HG03521 (cell line): Measurements from ENCODE around the gene LNX2.

ENCODE experiments used
- ATAC-seq: cut with Tn5 transposase; IDR thresholded peaks from one replicate; pipeline ENCODE4 v1.9.1; 2021; ENCODE audit warnings: mild to moderate bottlenecking, moderate library complexity; ENCODE audit not compliant: unreplicated experiment

The LNX2 gene

GRCh38 chr13:27620377-27621115 is at the start of gene LNX2:
TSS of gene LNX2 (minus strand) at chr13:27620529. CDS start at chr13:27581703, 38,826 bp downstream.
- peak; percentile 90 for ATAC-seq

DNA sequence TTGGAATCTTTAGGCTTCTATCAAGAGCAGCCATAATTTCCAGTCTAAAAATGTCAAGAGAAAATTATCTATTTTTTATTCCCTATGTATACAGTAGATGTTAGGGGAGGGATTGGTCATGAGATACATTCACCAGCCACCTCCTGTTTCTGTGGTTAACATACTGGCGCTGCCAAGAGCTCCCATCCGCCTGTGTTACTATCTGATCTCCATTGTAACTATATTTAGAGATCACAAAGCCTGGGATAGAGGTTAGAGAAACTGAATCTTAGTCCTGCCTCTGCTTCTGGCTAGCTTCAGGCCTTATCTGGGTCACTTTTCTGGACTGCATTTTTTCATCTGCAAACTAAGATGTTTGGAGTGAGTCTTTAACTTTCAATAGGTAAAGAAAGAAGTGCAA is 47.6 kb upstream of the LNX2 start:
- ATAC-seq = no peak

DNA sequence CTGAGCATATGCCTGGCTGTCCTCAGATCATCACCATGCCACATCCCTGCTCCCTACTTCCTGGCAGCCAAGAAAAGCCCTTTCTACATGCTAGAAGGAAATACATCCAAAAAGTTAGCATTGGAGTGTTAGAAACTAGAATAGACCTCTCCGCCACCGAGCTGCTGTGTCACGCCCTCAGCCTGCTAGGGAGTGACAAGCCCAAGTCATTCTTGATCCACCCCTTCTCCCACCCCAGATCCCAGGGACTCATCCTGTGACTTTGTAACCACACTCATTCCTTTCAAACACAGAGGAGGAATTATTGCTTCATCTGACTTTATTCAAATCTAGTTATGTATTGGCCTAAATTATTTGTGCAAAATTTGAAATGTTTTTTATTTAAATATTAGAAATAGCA is 46.6 kb upstream of the LNX2 start:
- no peak for ATAC-seq

- no peak for ATAC-seq
Observed at GRCh38 chr13:27665761-27666160, 45.4 kb upstream of the LNX2 start.

DNA sequence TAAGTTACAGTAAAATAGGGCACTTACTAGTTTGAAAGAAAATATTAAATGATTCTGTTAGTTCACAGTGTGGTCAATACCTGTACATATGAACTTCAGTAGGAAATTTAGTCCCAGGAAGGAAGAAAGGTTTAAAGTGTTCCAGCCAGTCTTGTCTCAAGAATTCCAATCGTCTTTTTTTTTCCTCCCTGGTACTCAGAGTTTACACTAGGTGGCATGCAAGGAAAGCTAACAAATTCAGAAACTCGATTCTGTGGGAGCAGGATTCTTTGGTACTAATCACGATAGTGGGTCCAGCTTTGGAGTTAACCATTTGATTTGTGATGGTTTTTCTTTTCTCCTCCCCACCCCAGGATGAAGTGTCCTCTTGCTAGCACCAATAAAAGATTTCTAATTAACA is 45.0 kb upstream of the LNX2 start:
- no peak for ATAC-seq

DNA sequence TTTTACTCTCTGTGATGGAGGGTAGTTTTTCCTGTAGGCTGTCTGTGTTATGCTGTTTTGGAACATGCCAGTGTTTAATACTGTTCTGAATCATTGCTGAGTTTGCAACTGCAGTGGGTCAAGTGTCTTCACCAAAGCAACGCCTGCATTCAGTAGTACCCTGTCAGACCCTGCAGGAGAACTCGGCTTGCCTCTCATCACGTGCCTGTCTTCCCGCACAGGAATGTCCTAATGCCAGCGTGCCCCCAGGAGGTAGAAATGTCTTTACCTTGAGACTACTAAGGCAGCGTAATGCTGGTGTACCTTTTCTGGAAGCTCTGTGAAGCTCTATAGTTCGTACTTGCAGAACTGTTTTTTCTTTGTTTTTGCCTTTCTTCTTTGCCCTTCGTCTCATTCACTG is 43.6 kb upstream of the LNX2 start:
- no peak for ATAC-seq

GRCh38 chr13:27662738-27663470 is 42.6 kb upstream of the LNX2 start:
- ATAC-seq = no peak

DNA sequence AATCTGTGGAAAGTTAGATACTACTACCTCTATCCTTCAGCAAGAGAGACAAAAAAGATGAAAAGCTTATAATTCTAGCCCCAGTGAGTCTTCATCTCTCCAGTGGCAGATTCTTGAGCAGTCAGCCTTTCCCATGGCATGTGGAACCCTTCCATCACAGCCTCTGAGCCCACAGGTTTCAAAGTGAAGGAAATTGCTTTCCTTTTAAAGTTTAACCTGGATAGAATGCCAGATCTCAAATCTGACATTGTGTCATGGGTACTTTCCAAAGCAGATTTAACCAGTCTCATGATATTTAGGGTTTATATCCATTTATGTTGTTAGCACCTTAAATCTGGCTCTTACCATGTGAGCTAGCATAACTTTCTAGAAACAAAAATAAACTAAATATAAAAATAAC is 40.7 kb upstream of the LNX2 start:
- no peak for ATAC-seq

DNA sequence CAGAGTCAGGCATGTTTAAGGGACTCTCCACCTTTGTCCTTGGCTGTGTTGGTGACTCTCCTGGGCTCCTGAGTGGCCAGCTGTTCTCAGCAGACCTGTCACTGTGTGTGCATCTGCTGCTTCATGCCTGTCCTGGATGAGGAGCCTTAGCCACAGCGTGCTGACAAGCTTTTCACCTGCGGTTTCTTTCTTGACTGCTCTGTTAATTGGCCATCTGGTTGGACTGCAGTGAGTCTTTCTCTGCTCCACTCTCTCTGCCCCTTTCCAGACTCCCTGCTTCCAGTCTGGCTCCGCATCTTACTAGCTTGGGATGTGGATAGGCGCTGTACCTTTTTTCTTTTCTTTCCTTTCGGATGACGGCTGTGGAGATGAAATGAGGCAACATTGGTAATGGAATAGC is 40.2 kb upstream of the LNX2 start:
- no peak for ATAC-seq

GRCh38 chr13:27659145-27659865 is 39.0 kb upstream of the LNX2 start:
- no peak for ATAC-seq

- no peak for ATAC-seq
Observed at GRCh38 chr13:27658546-27658945, 38.2 kb upstream of the LNX2 start.

GRCh38 chr13:27657724-27658123 is 37.4 kb upstream of the LNX2 start:
- ATAC-seq = no peak

DNA sequence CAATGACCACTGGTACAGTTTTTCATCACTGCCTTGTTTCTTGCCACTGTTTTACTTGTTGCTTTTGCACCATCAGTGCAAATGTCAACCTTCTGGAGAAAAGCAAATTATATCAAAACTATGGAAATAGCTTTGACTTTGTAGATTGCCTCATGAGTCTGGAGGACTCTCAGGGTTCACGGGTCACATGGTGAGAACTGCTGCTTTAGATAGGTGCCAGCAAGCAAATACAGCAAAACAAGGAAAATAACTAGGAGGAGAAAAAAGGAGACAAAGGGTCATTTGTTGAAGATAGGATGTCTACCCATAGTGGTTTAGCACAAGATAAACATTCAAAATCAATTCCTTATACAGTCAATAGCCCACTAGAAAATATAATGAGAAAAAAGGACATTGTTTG is 34.5 kb upstream of the LNX2 start:
- ATAC-seq = no peak

DNA sequence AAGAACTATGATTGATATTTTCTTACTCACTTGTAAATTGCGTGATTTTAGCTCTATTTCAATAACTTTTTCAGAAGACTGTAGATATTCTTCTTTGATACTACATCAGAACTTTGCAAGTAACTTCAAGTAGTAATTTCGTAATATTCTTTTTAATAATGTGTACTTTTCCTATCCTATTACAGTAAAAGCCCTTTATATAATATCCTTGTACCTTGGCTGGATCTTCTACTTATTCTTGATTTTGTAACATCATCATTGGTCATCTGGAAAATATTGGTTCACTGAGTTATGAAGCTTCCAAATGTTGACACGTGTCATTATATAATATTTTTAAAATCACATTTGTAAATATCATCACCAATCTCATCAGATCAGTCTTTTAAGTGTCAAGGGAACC is 33.7 kb upstream of the LNX2 start:
- ATAC-seq = no peak

- no peak for ATAC-seq
Observed at GRCh38 chr13:27650312-27650711, 30.0 kb upstream of the LNX2 start.

DNA sequence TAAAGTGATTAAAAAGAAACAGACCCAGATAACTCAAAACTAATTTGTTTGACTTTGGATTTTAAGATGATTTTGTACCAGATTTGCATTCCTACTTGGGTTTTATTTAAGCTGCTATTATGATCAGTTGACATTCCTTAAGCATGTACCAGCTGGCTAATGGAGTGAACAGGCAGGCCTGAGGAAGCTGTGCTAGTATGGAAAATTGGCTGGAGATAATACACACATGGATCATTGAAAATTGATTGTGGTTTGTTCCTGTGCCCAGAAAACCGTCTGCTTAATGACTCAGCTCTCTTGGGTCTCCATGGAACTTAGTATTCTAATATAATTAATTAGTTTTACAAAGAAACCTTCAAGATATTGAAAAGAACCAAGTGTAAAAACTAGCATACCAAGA is 24.0 kb upstream of the LNX2 start:
- ATAC-seq = no peak

GRCh38 chr13:27643334-27644132 is 23.2 kb upstream of the LNX2 start:
- no peak for ATAC-seq

GRCh38 chr13:27641711-27642502 is 21.6 kb upstream of the LNX2 start:
- no peak for ATAC-seq

GRCh38 chr13:27639186-27639585 is 18.9 kb upstream of the LNX2 start:
- ATAC-seq = no peak

DNA sequence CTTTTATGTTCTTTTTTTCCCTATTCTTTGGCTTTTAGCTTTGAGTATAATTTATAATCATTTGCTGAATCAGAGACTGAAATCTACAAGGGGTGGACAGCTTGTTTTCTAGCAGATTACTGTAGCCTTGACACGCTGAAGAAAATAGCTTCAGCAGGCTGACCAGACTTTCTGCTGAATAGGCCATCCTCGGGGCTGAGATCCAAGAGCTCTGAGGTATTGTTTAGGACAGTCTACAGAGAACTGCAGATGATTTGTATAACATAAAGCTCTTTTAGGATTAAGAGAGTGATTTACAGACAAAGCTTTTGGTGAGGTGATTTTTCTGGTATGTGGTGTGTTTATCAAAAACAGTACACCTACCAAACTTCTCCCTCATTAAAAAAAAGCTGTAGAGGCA is 18.2 kb upstream of the LNX2 start:
- no peak for ATAC-seq
